ENCODE results near the gene C10orf90.

C10orf90 gene

DNA sequence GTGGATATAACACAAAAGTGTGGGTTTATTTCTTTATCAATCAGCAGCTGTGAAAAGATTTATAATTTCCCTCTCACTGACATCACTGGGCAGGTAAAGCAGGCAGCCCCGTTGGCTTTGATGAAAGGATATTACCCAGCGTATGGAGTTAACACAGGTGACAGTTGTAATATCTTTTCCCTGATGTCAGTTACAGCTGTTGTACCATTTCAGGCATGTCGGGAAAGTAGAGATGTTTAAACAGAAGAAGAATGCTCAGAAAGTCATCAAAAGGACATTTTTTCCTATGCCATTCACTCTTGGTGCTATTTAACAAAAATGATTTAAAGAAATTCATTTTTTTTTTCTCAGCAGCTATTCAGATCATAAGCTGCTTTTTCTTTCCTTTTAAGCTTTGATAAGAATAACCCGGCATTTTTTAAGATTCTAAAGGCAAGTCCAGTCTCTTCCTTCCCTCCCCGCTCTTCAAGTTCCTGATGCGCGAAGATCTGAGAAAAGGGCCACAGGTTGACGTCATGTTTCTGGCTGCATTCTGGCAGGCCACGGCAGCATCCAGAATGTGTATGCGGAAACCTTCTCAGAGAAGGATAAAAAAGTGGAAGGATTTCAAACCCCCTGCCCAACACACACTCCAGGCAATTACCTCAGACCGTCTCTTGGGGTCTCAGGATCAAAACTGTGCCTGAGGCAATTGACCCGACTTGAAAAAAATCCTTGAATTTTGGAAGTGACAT lies 249.8 kb downstream of the C10orf90 start:
- no peak for DNase-seq

DNA sequence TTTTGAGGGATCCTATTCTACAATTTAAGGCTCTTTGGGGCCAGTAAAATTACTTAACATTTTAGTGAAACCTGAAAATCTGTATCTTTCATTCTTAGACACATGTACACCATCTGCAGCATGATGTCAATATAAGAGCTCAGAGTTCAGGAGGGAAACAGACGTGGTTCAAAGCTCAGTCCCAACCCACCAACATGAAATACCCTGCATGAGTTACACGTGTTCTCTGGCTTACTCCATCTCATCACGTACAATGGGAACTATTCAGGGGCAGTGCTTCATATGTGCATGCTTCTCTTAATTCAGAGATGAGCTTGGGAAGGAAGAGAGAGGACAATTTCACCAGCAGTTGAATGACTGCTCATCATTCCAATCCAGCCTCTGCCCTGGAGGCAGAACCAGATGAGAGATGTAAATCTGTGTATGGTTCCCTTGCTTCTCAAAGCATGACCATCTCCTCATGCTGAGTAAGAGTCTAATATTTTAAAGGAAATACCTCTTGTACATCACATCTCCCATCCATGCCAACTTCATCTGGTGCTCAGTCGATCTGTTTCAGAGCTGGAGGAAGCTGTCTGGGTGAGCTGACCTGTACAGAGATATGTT lies 253.2 kb downstream of the C10orf90 start:
- no peak for DNase-seq

DNA sequence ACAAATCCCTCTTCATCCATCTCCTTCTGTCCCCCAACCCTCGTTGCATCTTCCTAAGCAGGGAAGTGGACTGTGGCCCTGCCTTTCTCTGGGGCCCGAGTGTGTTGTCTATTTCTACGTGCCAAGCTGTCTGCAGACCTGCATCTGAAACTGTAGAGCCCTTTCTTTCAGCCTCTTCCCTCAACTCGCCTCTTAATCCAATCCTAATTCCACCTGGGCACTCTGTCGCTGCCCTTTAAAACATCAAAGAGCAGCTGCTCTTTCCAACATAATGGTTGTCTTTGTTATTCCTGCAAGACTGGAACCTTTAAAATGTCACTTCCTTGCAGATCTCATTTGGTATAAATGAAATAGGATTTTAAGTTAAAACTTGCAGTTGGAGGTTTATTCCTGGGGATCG lies 260.7 kb downstream of the C10orf90 start:
- no peak for DNase-seq

DNA sequence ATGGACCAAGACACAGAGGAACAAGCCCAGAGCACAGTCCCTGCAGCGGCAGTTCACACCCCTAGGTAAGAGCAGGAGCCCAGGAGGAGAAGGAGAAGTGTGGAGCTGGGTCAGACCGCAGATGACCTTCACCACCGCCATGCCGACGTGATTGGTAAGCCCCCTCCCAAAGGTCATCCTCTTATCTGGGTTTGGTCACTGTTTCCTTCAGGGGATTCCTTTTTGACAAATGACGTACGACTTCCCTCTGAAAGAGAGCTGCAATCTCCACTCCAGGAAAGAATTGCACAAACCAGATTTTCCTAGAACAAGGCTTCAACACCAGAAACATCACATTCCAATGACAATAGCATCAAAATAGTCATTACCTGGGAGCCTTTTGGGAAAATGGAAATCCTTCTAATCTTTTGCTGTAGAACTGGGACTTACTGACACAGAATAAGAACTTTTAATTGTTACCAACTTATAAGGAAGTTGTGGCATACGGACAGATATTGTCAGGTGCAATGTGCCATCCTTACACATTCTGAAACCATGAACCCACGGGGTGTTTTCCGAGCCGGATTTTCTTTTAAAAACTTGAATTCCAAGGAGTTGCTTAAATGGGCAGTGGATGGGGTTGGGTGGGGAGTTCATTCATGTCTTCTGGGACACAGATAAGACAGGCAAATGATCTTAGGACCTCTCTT lies 261.4 kb downstream of the C10orf90 start:
- DNase-seq: no peak

DNA sequence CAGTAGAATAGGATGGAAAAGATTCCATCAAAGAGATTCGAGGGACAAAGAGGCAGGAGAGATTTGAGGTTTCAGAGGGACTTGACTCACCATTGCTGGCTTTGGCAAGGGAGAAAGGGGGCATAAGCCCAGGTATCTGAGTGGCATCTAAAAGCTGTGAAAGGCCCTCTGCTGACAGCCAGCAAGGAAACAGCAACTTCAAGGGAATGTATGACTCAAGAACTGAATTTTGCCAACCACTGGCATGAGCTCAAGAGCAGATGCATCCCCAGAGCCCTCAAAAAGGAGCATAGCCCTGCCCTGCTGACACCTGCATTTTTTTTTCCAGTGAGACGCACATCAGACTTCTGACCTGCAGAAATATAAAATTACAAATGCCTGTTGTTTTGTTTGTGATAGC lies 262.7 kb downstream of the C10orf90 start:
- no peak for DNase-seq

DNA sequence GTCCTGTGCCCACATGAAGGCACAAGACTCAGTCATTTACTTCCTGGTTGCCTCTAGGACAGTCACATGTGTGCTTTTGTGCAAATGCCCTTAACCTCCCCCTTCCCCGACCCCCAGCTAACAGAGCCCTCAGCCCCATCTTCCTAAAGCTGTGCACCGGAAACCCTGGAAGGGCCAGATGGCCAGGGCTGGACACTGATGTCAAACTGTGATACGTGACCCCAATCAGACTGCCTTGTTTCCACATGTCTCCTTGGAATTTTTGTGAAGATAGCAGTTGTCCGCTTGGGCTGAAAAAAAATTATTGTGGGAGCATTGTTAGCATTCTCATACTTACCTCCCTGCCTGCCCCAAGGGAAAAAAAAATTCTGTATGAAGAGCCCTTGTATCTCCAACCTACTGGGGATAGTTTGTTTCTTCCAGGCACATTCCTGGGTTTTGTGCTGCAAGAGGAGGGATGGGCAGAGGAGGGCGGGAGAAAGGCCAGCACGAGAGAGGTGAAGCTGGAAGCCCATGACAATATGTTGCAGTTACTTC lies 265.2 kb downstream of the C10orf90 start:
- no peak for DNase-seq

DNA sequence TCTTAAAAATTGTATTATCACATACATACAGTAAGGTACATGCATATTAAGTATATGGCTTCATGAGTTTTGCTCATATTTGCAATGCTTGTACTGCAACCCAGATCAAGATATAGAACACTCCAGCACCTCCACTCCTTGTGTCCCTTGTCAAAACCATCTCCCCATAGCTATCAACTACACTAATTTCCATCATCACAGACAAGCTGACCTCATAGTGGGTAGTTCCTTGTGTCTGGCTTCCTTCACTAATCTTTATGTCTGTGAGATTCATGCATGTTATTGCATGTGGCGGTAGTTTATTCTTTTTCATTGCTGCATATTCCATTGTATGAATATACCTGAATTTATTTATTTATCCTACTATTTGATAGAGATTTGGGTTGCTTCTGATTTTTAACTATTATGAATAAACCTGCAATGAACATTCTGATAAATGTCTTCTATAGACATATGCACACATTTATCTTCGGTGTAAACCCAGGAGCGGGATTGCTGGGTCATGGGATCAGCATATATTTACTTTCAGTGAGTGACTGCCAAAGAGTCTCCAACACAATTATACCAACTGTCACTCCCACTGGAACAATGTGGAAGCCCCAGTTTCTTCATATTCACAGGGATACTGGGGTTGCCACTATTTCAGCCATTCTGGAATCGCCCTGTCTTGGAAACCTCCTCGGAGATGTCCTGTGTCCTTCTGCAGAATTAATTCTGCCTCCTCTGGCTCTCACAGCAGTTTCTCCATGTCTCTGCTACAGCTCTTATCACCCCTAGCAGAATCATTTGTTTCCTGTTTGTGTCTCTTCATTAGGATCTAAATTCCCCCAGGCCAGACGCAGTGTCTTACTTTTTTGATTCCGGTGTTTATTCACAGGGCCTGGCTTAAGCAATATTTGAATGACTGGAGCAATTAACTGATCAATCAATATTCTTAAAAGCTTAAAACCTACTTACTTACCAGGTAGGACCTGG lies 267.5 kb downstream of the C10orf90 start:
- DNase-seq: no peak

DNA sequence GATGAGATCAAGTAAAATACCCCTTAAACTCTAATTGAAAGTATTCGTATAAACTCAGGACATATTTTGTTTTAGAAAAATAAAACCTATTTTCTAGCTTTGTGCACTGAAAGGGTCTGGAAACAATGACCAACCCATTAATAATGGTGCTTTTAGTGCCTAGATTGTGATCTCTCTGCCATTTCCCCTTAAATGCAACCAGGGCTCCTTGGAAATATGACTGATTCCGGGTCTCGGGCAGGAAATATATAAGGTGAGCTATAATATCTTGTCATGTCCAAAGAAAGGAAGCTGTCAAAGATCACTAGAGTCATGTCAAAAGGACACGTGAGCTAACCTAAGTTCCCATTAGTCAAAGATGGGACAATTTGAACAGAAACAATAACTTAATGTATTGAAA lies 269.9 kb downstream of the C10orf90 start:
- no peak for DNase-seq

DNA sequence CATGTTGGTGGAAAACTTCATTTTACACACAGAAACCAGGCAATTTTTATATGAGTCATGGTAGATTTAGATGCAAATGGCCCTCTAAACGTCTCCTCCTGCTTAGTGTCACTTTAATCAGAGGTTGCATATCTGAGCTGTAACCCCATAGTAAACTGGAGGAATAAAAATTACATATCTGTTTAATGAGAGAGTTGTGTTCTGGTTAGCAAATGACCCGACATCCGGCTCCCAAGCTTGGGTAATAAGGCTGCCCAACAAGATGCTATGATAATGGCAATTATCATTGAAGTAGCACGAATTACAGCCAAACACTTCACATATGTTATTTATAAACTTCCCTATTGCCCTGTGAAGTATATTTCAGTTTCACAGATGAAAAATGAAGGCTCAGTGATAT lies 271.6 kb downstream of the C10orf90 start:
- DNase-seq: no peak

DNA sequence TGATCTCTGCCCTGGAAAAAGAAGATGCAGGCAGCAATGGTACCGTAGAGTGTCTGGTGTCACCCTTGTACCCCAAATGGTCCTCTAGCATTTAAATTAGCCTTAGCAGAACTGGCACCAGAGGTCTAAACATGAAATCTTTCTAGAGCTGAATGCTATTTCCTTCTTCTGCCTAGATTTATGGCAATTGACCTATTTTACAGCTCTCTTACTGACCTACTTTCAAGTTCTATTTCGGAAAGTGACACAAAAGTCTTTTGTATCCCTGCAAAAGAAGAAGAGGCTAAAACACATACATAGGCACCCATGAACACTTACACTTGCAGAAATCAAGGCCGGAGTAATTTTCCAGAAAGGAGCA lies 272.1 kb downstream of the C10orf90 start:
- no peak for DNase-seq

DNA sequence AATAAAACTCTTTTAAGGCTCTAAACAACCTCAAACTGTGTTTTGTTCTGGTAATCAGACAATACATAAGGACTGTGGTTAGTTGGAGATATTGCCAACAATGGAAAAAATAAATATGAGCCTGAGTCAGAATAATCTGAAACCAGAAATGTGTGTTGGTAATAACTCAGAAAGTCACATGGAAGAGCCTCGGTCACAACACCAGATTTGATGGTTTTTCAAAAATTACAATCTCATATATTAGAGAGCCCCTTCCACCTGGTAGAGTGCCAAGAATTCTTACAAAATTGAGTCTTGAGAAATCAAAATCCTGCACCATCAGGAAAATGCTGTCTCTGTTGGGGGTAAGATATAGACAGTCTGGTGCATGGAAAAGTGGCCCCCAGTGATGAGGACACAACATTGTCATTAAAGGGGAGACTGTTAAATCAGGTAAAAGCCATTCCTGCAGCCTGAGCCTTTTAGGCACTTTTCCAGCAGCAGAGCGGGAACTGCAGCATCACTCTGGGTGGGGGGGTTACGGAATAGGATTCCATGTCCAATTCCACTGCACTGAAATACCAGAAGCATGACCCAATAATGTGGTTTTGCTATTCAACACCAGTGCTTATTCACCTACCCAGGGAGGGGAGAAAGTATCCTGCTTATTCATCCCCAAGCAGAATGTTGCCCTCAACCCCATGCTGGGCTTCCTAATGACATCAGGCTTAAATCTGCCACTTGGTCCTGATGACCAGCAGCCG lies 272.7 kb downstream of the C10orf90 start:
- DNase-seq: no peak

DNA sequence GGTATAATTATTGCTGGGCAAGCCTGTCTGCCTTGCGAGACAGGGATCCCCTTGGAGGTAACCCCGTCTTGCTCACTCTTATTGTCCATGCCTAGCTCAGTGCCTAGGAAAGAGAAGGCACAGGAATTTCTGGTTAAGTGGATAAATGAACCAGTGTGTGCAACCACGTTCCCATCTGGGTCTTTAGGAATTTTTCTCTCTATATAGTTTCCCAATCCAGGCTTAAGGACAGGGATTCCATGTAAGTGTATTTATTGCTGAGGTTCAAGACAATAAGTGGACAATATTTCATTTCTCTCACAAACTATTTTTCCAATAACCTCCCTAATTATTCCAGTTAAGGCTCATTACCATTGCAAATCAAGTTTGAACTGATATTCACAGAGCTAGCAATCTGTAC lies 273.3 kb downstream of the C10orf90 start:
- DNase-seq: no peak

DNA sequence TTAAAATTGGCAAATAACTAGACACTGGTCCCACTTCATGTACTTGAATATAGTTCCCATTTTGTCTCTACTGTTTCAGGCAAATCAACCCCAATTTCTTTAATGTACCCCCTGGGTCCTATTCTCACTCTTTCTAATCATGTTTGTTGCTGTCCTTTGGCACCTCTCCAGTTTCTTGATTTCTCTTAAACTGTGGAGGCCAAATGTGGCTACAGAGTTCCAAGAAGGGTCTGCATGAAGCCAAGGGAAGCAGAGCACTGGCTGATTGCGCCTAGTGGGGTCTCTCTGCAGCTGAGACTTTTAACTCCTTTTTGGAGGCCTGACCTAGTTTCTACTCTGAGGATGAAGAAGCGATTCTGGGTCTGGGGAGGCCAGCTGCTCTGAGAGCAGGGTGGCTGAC lies 275.5 kb downstream of the C10orf90 start:
- DNase-seq: no peak

DNA sequence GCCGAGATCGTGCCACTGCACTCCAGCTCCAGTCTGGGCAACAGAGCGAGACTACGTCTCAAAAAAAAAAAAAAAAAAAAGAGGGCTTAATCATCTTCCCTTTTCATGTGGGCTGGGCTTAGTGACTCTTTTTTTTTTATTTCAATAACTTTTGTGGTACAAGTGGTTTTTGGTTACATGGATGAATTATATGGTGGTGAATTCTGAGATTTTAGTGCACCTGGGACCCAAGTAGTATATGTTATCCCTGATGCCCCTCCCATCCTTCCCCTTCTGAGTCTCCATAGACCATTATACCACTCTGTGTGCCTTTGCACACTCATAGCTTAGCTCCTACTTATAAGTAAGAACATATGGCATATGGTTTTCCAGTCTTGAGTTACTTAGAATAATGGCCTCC lies 277.4 kb downstream of the C10orf90 start:
- DNase-seq: no peak

DNA sequence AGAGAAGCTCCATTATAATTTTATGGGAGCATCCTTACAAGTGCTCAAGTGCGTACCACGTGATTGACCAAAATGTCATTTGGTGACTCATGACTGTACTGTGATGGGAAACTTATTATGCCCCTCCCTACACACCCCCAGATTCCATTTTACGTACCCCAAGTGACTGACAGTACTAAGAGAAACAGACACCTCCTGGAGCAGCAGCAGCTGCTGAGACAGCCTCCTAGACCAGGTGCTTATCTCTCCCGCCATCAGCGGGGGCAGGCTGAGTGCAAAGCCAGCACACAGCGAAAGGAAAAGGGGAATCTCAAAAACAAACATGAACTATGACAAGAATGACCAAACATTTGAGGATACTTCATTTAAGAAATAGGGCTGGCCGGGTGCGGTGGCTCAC lies 278.0 kb downstream of the C10orf90 start:
- no peak for DNase-seq

DNA sequence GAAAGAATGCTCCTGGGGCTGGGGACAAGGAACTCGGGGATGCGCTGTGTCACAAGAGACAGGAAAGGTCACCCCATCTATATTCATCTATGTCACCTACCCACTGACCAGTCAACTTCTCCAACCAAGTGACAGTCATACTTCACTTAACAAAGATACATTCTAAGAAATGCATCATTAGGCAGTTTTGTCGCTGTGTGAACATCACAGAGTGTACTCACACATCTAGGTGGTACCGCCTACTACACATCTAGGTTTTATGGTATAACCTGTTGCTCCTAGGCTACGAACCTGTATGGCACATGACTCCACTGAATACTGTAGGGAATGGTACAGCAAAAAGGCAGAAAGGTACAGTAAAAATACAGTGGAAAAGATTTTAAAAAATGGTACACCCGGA lies 278.4 kb downstream of the C10orf90 start:
- DNase-seq: no peak

DNA sequence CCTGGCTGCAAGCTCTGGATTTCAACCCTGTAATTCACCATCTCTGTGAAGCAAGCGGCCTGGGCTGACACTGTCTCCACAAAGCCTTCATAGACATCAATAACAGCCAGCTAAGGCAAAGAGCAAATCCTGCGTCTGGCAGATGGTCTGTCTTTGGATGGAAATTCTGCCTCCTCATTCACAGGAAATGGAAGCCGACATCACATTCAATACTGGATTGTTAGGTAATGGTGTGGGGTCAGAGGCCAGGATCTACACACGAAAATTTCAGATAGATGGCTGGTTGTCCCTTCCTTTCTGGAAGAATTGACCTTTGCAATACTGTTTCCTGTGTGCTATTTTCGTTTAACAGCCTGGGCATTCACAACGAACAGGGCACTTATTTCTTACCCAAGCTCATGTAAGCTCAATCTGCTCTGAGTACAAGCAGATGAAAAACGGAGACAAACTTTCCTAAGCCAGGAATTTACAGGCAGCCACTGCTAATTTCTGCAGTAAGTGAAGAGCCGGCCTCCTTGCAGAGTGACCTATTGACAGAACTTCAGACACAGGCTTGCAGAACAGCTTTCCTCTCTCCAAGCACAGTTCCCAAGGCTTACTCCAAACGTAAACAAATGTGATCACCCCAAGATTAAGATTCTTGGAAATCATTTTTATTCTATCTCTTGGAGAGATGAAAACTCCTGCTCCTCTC lies 279.2 kb downstream of the C10orf90 start:
- DNase-seq: no peak

DNA sequence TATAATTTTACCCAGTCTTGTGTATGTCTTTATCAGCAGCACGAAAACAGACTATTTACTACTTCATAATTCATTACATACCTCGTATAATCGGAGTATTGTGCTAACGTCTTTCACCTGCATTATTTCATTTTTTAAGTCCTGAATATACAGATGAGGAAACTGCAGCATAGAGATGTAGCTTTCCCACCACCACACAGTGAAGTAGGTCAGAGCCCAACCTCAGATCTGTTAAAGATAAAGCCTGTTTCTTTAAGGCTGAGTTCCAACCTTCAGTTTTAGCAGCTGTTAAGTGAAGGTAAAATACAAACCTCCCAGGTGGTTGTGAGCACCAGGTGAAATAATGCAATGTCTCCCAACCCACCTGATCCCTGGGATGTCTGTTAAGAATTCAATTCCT lies 280.2 kb downstream of the C10orf90 start:
- no peak for DNase-seq

DNA sequence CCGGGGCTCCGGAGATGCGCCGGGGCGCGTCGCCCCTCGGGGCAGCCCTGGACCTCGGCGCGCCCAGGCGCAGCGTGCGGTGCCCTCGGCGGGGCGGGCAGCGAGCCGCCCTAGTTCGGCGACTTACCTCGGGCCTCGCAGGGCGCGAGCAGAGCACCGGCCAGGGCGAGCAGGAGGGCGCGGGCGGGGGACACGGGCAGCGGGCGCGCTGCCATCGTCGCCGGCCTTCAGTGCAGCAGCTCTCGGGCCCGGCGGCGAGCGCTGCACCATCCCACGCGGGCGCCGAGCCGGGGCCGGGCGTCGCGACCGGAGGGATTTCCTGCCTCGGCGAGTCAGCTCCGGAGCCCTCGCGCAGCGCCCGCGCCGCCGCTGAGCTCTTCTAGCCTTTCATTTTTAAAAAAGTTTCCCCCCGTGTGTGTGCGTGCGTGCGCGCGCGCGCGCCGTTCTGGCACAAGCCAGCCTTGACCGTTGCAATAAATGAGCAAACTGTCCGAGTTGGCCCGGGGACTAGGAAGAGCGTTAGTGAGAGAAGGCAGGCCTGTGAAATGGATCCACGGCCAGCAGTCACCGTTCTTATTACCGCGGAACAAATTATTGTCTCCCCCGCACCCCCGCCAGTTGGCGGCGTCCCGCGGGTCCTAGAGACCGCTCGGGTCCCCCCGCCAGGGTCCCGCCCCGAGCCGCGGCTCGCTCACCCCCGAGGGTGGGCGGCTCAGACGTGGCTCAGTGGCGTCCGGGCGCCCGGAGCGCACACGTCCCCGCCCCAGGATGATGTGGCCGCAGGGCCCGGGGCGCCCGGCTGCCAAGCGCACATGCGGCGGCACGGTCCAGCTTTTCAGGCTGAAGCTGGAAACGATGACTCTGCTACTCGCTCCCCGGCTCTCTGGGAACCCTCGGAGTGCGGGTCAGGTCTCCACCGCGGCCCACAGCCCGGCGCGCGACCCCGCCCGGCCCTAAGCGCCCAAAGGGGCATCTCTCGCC lies 282.3 kb downstream of the C10orf90 start, which contains the start of gene ADAM12:
TSS of gene ADAM12 (minus strand) at position 547 of the 981 bp plus-strand sequence. CDS start at position 215, 332 bp downstream.
- DNase-seq: no peak

Data from activated naive CD4-positive, alpha-beta T cell (primary cell).